NCI-H460 (cell line): ENCODE results near the gene SESN1. TPM values are rescaled to one million over a fixed set of nuclear protein-coding genes. Genes with fewer than 3 reads are reported as not detected.
"Not testable (repeated sequence)": the region's sequence is repeated elsewhere in the genome, so short reads cannot be mapped to it uniquely, and the experiment has no call there.

ENCODE experiments used
- DNase-seq: peaks from one replicate; pipeline ENCODE4 v3.0.0-alpha.2; 2016; ENCODE audit warnings: low read depth; ENCODE audit errors: extremely low read depth
- total RNA-seq: library from RNA; depleted of rRNA; stranded (reverse); fragments of >200 nt; shearing (Covaris generic); gene quantifications from 2 replicates; pipeline ENCODE4 v1.2.3, GENCODE V29; 2014

SESN1 gene
- total RNA-seq, 1 experiment from 2014 or later, result 10.2 TPM

GRCh38 chr6:109095036-109095834, 589 bp upstream of the SESN1 start, which contains the start of gene CEP57L1:
Gene CEP57L1 (plus strand): TSS chr6:109095507. CDS start chr6:109145222, 49,715 bp downstream.
- DNase-seq, result peak; percentile 90

- DNase-seq, result peak; percentile 4
Observed at GRCh38 chr6:109093732-109094415, 772 bp downstream of the SESN1 start.

GRCh38 chr6:109092074-109092473, 2.6 kb downstream of the SESN1 start:
- no peak for DNase-seq

GRCh38 chr6:109091314-109092024, 3.2 kb downstream of the SESN1 start:
- DNase-seq, result no peak

GRCh38 chr6:109088995-109089394, 5.7 kb downstream of the SESN1 start:
- no peak for DNase-seq

GRCh38 chr6:109087661-109088264, 6.9 kb downstream of the SESN1 start:
- DNase-seq, result no peak

GRCh38 chr6:109084146-109084545, 10.5 kb downstream of the SESN1 start:
- not testable (repeated sequence) for DNase-seq

- no peak for DNase-seq
Observed at GRCh38 chr6:109083657-109084056, 11.0 kb downstream of the SESN1 start.

GRCh38 chr6:109082188-109082577, 12.5 kb downstream of the SESN1 start:
- no peak for DNase-seq

- no peak for DNase-seq
Observed at GRCh38 chr6:109081516-109082187, 13.0 kb downstream of the SESN1 start.

- DNase-seq, result no peak
Observed at GRCh38 chr6:109081026-109081425, 13.6 kb downstream of the SESN1 start.

GRCh38 chr6:109079981-109080380, 14.7 kb downstream of the SESN1 start:
- DNase-seq, result no peak

GRCh38 chr6:109076377-109076776, 18.3 kb downstream of the SESN1 start:
- DNase-seq, result no peak

- DNase-seq, result no peak
Observed at GRCh38 chr6:109075934-109076333, 18.7 kb downstream of the SESN1 start.

GRCh38 chr6:109074133-109074415, 20.6 kb downstream of the SESN1 start:
- DNase-seq, result no peak

GRCh38 chr6:109073344-109074132, 21.1 kb downstream of the SESN1 start:
- DNase-seq, result peak; percentile 52

- DNase-seq, result no peak
Observed at GRCh38 chr6:109071125-109071917, 23.3 kb downstream of the SESN1 start.

GRCh38 chr6:109069746-109070145, 24.9 kb downstream of the SESN1 start:
- no peak for DNase-seq

GRCh38 chr6:109062767-109063352, 31.8 kb downstream of the SESN1 start:
- DNase-seq, result no peak
